ENCODE measurements around the gene NR1H3.

Gene NR1H3

GRCh38 chr11:47270331-47271271 lies 12.8 kb downstream of the NR1H3 start:
- DNase-seq: no peak

DNA sequence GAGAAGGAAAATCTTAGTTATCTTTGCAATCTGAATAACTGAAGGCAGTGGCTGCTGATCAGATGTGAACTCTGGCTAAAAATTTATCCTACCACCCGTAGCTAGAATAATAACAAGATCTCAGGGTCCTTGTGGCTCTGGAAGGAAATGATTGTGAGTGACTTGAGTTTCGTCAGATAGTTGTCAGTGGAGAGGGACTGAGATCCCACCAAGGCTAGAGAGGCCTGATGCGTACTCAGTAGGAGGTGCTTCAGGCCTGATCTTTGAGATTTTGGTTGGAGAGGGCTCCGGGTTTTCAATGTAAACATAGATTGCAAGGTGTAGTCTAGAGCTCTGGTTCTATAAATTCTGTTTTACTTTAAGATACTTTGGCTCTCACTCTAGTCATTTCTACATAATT lies 13.5 kb downstream of the NR1H3 start:
- DNase-seq: no peak

- DNase-seq: no peak
These were observed 14.3 kb downstream of the NR1H3 start for GRCh38 chr11:47271961-47272661.

GRCh38 chr11:47272706-47273105 lies 14.9 kb downstream of the NR1H3 start:
- no peak for DNase-seq

DNA sequence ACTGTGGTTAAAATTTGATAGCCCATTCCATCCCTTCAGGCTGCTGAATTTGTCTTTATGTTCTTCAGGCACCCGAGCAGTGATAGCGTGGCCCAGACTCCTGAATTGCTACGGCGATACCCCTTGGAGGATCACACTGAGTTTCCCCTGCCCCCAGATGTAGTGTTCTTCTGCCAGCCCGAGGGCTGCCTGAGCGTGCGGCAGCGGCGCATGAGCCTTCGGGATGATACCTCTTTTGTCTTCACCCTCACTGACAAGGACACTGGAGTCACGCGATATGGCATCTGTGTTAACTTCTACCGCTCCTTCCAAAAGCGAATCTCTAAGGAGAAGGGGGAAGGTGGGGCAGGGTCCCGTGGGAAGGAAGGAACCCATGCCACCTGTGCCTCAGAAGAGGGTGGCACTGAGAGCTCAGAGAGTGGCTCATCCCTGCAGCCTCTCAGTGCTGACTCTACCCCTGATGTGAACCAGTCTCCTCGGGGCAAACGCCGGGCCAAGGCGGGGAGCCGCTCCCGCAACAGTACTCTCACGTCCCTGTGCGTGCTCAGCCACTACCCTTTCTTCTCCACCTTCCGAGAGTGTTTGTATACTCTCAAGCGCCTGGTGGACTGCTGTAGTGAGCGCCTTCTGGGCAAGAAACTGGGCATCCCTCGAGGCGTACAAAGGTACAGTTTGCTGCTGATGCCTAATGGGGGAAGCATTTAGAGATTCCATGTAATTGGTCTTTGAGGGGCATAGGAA lies 16.9 kb downstream of the NR1H3 start:
- DNase-seq: no peak

DNA sequence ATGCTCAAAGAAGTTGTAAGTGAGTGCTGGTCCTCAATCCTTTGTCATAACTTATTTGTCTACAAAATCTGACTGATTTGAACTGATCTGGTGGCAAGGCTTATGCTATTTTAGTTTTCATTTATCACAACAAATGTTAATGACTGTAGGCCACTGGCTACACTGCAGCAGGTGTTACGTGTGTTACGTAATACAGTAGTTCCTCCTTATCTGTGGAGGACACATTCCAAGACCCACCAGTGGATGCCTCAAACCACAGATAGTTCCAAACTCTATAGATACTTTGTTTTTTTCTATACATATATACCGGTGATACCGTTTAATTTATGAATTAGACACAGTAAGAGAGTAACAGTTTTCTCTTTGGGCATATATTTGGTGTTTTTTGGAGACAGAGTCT lies 19.1 kb downstream of the NR1H3 start:
- DNase-seq: no peak

- DNase-seq: no peak
These were observed 20.3 kb downstream of the NR1H3 start for GRCh38 chr11:47278058-47278457.

- no peak for DNase-seq
These were observed 21.0 kb downstream of the NR1H3 start for GRCh38 chr11:47278769-47279168.

GRCh38 chr11:47280099-47280498 lies 22.3 kb downstream of the NR1H3 start:
- DNase-seq: no peak

DNA sequence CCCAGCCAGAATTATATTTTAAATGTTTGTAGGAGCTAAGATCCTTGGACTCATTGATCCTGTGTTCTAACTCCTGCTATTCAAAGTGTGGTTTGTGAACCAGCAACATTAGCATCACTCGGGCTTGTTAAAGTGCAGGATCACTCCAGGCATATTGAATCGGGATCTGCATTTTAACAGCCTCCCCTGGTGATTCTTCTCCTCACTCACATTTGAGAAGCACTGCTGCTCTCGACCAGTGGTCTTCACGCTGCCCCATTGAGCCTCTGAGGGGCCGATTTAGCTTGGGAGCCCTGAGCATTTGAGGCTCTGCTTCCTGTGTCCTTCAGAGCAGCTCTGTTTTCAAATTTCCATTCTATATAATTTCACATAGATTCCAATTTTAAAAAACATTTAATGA lies 23.1 kb downstream of the NR1H3 start:
- DNase-seq: no peak

GRCh38 chr11:47282462-47282861 lies 24.7 kb downstream of the NR1H3 start:
- no peak for DNase-seq

DNA sequence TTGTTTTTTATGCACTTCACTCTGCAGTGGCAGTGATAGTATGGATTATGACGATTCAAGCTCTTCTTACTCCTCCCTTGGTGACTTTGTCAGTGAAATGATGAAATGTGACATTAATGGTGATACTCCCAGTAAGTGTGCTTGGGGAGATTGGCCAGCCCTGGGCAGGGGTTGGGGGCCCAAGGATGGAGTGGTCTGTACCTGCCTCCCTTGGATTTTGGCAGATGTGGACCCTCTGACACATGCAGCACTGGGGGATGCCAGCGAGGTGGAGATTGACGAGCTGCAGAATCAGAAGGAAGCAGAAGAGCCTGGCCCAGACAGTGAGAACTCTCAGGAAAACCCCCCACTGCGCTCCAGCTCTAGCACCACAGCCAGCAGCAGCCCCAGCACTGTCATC lies 26.4 kb downstream of the NR1H3 start:
- no peak for DNase-seq

- DNase-seq: no peak
These were observed 28.4 kb downstream of the NR1H3 start for GRCh38 chr11:47285969-47286770.

DNA sequence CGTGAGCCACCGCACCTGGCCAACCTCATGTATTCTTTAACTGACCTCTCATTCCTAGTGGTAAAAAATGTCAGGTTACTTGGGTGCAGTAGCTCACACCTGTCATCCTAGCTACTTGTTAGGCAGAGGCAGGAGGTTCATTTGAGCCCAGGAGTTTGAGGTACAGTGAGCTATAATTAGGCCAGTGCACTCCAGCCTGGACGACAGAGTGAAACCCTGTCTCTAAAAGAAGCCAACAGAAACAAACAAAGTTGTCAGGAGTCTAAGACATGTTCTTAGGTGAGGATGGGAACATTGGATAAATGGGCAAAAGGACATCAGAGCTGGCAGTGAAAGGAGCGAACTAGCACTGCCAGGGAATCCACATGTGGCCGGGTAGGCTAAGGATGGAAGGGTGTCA lies 30.3 kb downstream of the NR1H3 start:
- no peak for DNase-seq

DNA sequence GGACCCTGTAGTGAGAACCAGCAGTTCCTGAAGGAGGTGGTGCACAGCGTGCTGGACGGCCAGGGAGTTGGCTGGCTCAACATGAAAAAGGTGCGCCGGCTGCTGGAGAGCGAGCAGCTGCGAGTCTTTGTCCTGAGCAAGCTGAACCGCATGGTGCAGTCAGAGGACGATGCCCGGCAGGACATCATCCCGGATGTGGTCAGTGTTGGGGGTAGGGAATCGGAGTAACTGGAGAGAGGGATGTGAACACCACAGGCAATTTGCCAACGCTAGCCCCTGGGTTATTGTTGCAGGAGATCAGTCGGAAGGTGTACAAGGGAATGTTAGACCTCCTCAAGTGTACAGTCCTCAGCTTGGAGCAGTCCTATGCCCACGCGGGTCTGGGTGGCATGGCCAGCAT lies 32.1 kb downstream of the NR1H3 start:
- DNase-seq: no peak

- DNase-seq: no peak
These were observed 37.6 kb downstream of the NR1H3 start for GRCh38 chr11:47295385-47295784.

GRCh38 chr11:47296045-47296444 lies 38.2 kb downstream of the NR1H3 start:
- no peak for DNase-seq

DNA sequence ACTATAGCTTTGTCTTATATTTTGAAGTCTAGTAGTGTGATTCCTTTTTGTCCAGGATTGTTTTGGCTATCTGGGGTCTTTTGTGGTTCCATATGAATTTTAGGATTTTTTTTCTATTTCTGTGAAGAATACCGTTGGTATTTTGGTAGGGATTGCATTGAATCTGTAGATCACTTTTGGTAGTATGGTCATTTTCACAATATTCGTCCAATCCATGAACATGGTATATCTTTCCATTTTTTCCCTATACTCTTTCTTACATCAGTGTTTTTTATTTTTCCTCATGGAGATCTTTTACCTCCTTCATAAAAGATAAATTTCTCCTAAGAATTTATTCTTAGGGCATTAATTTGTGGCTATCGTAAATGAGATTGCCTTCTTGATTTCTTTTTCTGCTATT lies 41.3 kb downstream of the NR1H3 start:
- DNase-seq: no peak

- DNase-seq: no peak
These were observed 45.1 kb downstream of the NR1H3 start for GRCh38 chr11:47302853-47303252.

DNA sequence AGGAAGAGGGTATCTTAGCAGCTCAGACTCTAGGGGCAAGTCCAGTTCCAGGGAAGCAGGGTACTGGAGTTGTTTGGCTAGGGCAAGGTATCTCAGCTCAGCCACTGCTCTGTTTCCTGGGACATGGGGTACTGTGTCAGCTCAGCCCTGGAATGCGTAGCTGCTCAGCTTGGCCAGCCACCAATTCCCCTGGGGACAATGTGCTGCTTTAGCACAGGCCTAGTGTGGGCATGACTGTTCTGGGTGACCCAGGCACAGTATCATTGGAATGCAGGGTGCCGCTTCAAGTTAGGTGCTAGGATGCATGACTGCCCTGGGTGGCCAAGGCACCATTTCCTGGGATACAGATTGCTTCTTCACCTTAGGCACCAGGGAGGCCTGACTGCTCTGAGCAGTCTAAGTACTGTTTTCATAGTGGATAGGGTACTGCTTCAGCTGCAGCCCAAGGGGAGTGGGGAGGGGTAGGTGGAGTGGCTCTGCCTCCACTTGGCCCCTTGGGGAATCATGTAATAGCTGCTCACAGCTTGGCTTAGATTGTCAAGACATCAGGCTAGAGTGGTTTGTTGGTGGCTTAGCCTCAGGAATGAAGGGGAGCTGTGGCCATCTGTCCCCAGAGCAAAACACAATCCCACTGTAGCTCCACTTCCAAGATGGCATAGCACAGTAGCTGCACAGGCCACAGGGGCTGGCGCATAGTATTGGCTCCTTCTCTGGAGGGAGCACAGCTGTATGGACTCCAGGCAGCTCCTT lies 48.1 kb downstream of the NR1H3 start:
- no peak for DNase-seq

DNA sequence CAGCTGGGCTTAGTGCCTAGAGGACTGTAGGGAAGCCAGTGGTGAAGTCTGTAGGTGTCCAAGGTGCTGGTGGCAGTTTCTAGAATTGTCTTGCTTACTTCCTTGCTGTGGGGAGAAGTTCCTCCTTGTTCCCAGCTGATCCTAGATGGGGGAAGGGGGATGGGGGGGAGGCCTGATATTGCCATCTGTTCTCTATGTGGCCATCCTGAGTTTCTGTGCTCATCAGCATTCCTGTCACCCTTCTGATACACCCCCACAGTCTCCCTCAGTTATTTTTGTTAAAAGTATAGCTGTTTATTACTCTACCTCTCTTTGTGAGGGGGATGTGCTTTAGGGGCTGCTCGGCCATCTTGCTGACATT lies 48.7 kb downstream of the NR1H3 start:
- no peak for DNase-seq
